H7 (cell line): ENCODE results near the gene TMEM260. TPM values are rescaled to one million over a fixed set of nuclear protein-coding genes. Genes with fewer than 3 reads are reported as not detected.
"Not testable (repeated sequence)": the region's sequence is repeated elsewhere in the genome, so short reads cannot be mapped to it uniquely, and the experiment has no call there.

Experiments
- DNase-seq: peaks from one replicate; pipeline ENCODE4 v3.0.0; 2012
- H3K27me3 ChIP-seq: 2 replicates; pipeline ENCODE4 v1.6.0; 2011; ENCODE audit warnings: mild to moderate bottlenecking, low read length; ENCODE audit not compliant: control insufficient read depth, insufficient read depth
- H3K36me3 ChIP-seq: replicated peaks from 2 replicates; pipeline ENCODE4 v1.5.1; 2011; ENCODE audit warnings: low read length; ENCODE audit not compliant: control insufficient read depth, insufficient read depth
- H3K4me3 ChIP-seq: 2 replicates; pipeline ENCODE4 v1.5.1; 2011; ENCODE audit warnings: low read depth, mild to moderate bottlenecking, control low read depth, low read length, moderate library complexity; ENCODE audit not compliant: insufficient read depth
- total RNA-seq: library from RNA; depleted of rRNA; stranded (reverse); fragments of >200 nt; shearing (Covaris generic); gene quantifications from 2 replicates; pipeline ENCODE4 v1.2.3, GENCODE V29; 2014

Gene TMEM260
- total RNA-seq, 1 experiment from 2014 or later, result 10.6 TPM

DNA sequence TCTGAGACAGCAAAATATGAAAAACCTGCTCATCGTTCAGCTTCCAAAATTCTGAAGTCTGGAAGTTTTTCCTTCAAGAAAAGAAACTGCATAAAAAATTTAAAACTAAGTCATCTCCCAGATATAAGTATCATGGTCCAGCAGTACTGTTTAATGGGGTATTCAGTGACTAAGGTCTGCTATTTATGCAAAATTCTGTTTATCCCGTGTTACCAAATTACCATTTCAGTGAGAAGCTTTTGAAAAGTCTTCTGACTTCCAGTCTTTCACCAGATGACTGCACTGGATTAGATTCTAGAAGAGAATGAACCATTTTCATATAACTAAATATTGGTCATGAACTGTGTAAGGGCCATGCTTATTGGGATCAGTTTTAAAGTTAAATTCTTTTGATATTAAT lies 67.9 kb downstream of the TMEM260 start:
- Histone ChIP-seq H3K4me3 (no peak overlapping the region), H3K27me3 (no peaks in the 10 kb centered on the region; the same call in 1 of the 2 replicates), H3K36me3 (no peaks in the 10 kb centered on the region; the same call in 1 of the 2 replicates)
- no peak for DNase-seq

DNA sequence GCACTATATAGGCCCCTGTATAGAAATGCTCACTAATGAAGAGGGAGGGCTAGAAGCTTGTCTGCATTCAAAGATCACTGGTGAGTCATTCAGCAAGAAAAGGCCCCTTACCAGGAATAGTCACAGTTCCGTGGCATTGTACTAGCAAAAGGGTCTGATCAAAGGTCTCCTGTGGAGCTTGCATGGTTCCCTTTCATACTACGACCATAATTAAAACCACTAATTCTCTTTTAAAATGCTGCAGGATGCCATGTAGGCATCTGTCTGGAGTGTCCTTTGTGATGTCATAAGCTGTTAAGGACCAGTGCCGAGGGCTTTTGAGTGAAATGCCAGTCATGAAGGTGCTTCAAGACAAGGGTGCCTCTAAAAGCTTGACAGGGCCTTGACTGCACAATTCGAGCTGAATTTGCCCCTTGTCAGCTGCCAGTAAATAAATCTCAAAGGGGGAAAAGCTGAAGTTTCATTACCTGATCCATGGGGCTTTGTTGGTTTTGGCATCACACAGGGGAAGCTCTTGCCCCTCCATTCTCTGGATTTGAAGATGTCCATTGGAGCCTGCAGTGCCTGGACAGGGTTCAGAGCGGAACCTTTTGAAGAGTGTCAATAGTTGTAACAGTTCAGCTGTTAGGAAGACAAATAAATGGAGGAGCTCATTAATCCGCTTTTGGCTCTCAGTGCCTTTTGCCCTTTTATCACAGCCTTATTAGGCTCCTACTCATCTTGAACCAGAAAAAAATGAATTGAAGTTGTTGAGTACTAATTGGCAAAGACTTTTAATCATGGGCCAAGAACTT lies 69.1 kb downstream of the TMEM260 start:
- H3K4me3 ChIP-seq, result no peak overlapping the region
- DNase-seq, result peak; percentile 42

DNA sequence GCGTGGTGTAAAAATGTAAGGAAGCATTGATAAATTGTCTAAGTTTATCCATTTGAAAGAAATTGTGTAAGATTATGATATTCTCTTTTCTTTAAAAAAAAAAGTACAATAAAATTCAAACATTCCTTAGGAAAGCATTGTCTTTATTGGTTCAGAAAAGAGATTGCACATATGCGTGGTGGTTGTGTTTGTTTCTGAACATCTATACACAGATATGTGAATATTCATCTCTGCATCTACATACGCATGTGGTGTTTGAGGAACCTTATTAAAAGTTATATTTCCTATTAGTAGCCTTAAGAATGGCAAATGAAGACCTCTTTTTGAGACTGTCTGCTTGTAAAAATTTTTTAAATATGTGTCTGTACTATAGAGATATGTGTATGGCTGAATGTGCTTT lies 69.8 kb downstream of the TMEM260 start:
- no peak for DNase-seq
- Histone ChIP-seq H3K36me3 (no peaks in the 10 kb centered on the region; the same call in 1 of the 2 replicates), H3K27me3 (no peaks in the 10 kb centered on the region; the same call in 1 of the 2 replicates), H3K4me3 (no peak overlapping the region)

More for the DNA sequence above, 69.1 kb downstream of the TMEM260 start:
- no peaks in the 10 kb centered on the region; the same call in 1 of the 2 replicates for H3K36me3 ChIP-seq
- H3K27me3 ChIP-seq, result no peaks in the 10 kb centered on the region; the same call in 1 of the 2 replicates

DNA sequence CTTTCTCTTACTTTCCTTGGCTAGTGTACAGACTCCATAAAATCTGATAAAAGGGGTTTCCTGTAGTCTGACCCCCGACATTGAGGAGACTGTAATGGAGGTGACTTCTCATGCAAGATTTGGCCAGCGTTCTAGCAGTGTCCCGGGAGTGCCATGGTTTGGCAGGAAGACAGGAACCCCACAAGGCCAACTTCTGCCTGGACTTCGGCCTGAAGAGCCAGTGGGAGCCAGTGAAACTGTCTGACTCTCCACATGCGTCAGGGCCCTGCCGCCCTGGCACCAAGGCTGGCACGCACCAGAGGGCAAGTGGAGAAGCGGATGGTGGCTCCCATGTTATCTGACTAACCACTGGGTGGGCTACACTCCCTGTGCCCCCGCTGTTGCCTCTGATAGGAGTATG lies 70.5 kb downstream of the TMEM260 start:
- DNase-seq, result no peak
- H3K27me3 ChIP-seq, result no peaks in the 10 kb centered on the region; the same call in 1 of the 2 replicates
- H3K4me3 ChIP-seq, result no peak overlapping the region
- H3K36me3 ChIP-seq, result no peaks in the 10 kb centered on the region; the same call in 1 of the 2 replicates

DNA sequence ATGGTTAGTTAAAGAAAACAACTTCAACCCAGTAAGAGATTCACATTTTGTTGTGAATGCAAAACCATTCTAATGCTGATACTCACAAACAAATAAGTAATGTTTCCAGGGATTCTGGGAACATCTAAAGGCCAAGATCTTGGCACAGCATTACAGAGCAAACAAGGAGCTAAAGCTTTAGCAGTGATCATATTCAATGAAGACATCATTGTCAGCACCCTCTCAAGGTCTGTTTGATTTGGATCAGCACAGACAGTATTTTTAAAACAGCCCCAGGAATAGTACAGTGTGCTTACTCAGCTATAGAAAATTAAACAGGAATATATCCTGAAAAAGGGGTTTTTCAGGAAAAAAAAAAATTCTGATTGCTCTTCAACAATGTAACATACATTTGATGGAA lies 71.4 kb downstream of the TMEM260 start:
- no peak overlapping the region for H3K4me3 ChIP-seq

DNA sequence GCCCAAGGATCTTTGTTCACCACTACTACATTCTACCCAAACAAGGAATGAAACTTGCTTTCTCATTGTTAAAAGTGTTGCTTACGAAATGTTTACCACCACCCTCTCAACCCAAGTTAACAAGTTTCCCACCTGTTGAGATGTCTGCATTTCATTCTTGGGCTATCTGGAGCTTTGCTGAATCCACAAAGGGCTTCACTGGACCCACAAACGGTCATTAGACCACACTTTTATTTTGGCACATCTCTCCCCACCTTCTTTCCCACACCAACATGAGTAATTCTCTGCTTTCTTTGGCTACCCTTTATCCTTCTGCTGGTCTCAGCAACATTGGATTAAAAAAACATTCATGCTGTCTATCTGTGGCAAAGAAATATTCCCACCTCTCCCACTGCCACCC lies 78.0 kb downstream of the TMEM260 start:
- Histone ChIP-seq H3K36me3 (no peaks in the 10 kb centered on the region), H3K27me3 (no peaks in the 10 kb centered on the region), H3K4me3 (no peak overlapping the region)
- no peak for DNase-seq

More for the DNA sequence above, 71.4 kb downstream of the TMEM260 start:
- Histone ChIP-seq H3K27me3 (no peaks in the 10 kb centered on the region; the same call in 1 of the 2 replicates), H3K36me3 (no peaks in the 10 kb centered on the region; the same call in 1 of the 2 replicates)
- DNase-seq, result no peak

DNA sequence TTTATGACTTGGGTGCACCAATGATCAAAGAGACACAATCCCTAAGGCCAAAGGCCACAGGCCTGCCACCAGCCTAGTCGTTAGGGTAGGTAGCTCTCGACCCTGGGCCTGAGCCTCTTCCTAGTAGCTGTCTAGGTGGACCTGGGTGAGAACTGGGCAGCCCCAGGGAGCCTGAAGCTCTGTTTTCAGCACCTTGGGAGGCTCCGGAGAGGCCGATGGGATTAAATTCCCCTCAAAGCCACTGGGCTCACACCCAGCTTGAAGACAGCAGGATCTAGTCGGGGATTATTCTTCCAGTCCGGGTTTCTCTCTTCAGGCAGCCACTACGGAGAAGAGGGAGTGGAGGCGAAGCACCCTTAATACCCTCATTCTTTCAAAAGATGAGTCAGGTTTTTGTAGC lies 79.8 kb downstream of the TMEM260 start:
- Histone ChIP-seq H3K4me3 (no peak overlapping the region), H3K27me3 (no peaks in the 10 kb centered on the region), H3K36me3 (no peaks in the 10 kb centered on the region)
- DNase-seq, result peak; percentile 52

DNA sequence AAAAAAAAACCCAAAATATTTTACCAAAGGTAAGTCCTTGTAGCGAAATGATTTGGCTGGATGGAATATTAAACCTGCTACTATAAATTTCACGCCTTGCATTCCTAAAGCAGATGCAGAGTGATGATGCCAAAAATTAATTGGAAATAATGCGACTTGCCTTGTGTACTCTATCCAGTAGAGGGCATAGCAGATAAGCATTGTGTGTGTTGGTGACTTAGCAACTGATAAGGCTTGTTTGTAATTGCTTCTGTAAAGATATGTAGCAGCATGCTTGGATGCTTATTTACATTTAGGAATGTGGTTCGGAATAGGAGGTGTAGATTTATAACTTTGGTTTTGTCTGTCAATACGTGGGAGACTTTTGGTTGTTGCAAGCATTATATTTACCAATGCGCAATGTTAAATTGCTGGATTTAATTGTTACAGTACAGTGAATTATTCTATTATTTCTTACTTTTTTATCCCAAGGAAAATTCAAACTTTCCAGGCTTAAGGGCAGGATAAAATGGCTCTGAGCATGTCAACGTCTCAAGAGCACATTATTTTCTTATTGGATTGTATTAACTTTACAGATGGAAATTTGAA lies 80.5 kb downstream of the TMEM260 start:
- Histone ChIP-seq H3K36me3 (no peaks in the 10 kb centered on the region), H3K27me3 (no peaks in the 10 kb centered on the region), H3K4me3 (no peak overlapping the region)
- DNase-seq, result peak; percentile 57

DNA sequence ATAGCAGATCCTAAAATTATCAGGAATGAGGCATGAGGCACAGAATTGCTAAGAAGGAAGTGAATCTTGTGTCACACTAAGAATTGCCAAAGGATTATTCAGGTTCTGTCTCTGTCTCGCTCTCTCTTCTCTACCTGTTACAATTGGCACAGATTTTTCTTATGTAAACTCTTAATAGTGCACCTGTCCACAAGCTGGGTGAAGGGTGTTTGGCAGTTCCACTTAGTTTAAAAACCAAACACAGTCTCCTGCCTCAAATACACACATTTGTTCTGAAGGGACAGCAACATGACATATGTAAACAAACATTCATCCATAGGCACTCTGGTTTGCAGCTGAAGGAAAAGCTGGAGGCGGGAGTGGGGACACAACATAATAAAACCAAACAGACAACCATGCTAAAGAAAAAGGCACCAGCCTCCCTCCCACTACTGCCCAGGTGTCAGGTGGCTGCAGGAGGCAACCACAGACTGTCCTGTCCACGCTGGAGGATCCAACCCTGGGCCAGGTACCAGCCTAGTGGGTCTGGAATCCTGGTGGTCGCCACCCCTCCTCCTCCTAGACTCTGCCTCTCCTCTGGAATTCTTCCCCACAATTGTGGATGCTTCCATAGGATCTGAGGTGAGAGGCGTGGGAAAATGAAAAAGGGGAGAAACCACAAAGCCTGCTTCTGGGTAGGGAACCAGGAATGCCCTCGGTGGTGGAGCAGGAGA lies 81.2 kb downstream of the TMEM260 start:
- Histone ChIP-seq H3K4me3 (no peak overlapping the region), H3K27me3 (peaks cover 2% of the 10 kb centered on the region; the same call in 1 of the 2 replicates), H3K36me3 (no peaks in the 10 kb centered on the region)
- peak; percentile 23 for DNase-seq

DNA sequence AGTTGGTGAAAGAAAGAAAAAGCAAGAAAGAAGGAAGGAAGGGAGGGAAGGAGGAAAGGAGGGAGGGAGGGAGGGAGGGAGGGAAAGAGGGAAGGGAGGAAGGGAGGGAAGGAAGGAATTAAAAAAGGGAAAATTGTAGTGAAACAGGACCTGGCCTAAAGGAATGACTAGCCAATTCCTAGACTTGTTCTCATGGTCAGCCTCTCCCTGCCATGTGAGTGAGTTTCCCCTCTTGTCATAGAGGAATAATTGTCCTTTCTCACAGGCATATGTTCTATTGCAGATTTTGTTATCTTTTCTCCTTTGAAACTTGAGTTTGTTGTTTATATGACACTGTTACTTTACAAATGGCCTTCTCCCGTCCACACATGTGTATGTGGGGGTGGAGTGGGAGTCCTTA lies 81.9 kb downstream of the TMEM260 start:
- Histone ChIP-seq H3K4me3 (no peak overlapping the region), H3K36me3 (no peaks in the 10 kb centered on the region), H3K27me3 (peaks cover 2% of the 10 kb centered on the region; the same call in 1 of the 2 replicates)
- no peak for DNase-seq

DNA sequence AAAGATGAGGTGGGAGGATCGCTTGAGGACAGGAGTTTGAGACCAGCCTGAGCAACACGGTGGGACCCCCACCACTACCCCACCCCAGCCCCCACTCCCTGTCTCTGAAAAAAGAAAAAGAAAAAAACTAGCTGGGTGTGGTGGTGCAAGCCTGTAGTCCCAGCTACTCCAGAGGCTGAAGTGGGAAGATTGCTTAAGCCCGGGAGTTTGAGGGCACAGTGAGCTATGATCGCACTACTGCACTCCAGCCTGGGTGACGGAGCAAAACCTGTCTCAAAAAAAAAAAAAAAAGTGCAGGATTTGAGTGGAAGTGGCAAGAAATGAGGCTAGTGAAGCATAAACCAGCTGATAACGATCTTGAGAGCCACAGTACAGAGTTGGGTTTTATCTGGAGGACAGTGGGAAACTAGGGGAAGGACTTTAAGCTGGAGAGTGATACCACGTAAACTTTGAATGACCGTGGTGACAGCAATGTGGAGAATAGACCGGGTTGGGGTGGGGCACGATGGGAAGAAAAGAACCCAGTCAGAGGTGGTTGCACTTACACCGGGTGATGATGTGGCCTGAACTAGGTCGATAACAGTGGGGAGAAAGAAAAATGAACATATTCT lies 85.3 kb downstream of the TMEM260 start:
- no peaks in the 10 kb centered on the region for H3K36me3 ChIP-seq
- DNase-seq, result no peak
- peaks cover 2% of the 10 kb centered on the region; the same call in 1 of the 2 replicates for H3K27me3 ChIP-seq
- no peak overlapping the region for H3K4me3 ChIP-seq

DNA sequence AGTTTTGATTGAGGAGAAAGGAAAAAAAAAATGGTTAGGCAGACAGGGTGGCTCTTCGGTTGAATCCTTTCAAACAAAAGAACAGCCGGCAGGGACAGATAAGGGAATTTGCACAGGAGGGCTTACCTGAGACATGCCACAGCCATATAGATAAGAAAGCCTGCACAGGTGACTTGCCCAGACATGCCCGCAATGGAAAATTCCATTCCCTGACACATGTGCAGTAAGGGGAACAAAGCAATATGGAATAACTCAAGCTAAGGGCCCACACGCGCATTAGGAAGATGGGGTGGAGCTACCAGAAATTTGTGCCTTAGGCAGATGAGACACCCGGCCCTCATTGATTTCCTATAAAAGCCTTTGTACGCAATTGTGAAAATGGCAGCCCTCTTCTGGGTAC lies 86.7 kb downstream of the TMEM260 start:
- DNase-seq, result no peak
- Histone ChIP-seq H3K27me3 (peaks cover 2% of the 10 kb centered on the region; the same call in 1 of the 2 replicates), H3K4me3 (no peak overlapping the region), H3K36me3 (no peaks in the 10 kb centered on the region)

DNA sequence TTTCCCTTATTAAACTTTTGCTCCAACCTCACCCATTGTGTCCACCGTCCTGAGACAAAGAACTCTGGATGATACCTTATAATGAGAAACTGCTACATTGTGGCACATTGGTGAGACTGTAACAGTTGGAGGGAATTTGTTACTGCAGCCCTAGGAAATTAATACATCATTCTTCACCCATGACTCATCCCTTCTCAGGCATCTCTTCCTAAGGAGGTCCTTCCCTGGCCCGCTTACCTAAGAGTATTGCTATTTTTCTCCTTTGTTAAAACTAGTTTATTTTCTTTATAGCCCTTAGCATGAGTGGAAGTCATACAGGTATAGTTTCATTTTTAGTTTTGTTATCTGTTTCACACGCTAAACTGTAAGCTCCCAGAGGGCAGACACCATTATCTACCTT lies 87.1 kb downstream of the TMEM260 start:
- no peaks in the 10 kb centered on the region for H3K36me3 ChIP-seq
- DNase-seq, result no peak
- no peak overlapping the region for H3K4me3 ChIP-seq
- peaks cover 2% of the 10 kb centered on the region; the same call in 1 of the 2 replicates for H3K27me3 ChIP-seq

DNA sequence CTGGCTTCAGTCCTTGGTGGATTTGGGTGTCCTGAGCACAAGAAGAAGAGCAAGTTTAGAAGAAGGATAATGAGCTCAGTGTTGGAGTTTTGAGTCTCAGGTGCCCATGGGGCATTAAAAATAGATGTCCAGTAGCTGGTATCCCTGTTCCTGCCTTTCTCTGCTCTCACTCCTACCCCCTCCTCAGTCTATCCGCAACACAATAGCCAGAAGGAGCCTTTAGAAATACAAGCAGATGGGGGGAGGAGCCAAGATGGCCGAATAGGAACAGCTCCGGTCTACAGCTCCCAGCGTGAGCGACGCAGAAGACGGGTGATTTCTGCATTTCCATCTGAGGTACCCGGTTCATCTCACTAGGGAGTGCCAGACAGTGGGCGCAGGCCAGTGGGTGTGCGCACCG lies 87.7 kb downstream of the TMEM260 start:
- H3K4me3 ChIP-seq, DNase-seq: not testable (repeated sequence)

More for the DNA sequence above, 87.7 kb downstream of the TMEM260 start:
- H3K27me3 ChIP-seq, H3K36me3 ChIP-seq: not testable (repeated sequence)
